GM10847 (cell line): ENCODE data around the gene B3GNT8.

ENCODE experiments used
- POLR2A ChIP-seq: IDR thresholded peaks from 2 replicates; pipeline ENCODE4 v1.6.1; 2011; ENCODE audit not compliant: insufficient read length; ENCODE audit errors: extremely low read depth

B3GNT8 gene

GRCh38 chr19:41384351-41384750, 42.8 kb downstream of the B3GNT8 start:
- TF ChIP-seq POLR2A = no peak

- TF ChIP-seq POLR2A = no peak
Measured at GRCh38 chr19:41377977-41378709, 49.0 kb downstream of the B3GNT8 start.

GRCh38 chr19:41376998-41377365, 50.2 kb downstream of the B3GNT8 start:
- no peak for TF ChIP-seq POLR2A

- TF ChIP-seq POLR2A = no peak
Measured at GRCh38 chr19:41376241-41376997, 50.8 kb downstream of the B3GNT8 start, which contains the start of gene TMEM91. TMEM91 (plus strand) TSS chr19:41376533; CDS start chr19:41378310, 1,777 bp downstream.
